Activated CD8-positive, alpha-beta memory T cell treated with anti-CD3 and anti-CD28 coated beads, Interleukin-2, amount 50 U/mL, for 24 hours (primary cell): ENCODE data around the gene VSIG10L.

Experiments used
- DNase-seq: peaks from one replicate; pipeline ENCODE4 v3.0.0-alpha.2; 2020; ENCODE audit errors: extremely low read depth

Gene VSIG10L

DNA sequence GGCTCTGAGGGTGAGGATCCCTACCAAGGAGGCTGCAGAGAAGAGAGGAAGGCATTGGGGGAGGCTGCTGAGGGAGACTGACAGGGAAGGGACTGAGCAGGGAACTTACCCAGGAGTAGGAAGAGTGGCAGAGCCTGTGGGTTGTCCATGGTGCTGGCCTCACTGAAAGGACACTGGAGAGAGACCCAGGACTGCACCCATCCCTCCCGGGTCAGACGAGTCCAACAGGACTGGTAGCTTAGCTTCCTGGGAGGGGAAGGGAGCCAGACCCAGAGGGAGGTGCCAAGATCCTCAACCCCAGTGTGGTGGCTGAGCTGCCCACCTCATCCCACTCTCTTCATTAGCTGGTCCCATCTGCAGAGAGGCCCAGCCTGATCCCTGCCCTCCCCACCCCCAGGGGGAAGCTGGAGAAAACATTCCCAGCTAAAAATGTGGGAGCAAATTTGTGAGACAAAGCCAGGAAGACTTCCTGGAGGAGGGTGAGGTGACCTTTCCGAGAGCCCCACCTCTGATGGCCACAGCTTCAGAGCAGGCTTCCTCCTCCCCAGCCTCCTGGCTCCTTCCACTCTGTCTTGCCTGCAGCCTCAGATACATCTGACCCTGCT is at the start of gene VSIG10L:
Gene VSIG10L (minus strand): TSS at position 164 of the 605 bp plus-strand sequence. CDS start 15 bp downstream, at position 149.
- no peak for DNase-seq

DNA sequence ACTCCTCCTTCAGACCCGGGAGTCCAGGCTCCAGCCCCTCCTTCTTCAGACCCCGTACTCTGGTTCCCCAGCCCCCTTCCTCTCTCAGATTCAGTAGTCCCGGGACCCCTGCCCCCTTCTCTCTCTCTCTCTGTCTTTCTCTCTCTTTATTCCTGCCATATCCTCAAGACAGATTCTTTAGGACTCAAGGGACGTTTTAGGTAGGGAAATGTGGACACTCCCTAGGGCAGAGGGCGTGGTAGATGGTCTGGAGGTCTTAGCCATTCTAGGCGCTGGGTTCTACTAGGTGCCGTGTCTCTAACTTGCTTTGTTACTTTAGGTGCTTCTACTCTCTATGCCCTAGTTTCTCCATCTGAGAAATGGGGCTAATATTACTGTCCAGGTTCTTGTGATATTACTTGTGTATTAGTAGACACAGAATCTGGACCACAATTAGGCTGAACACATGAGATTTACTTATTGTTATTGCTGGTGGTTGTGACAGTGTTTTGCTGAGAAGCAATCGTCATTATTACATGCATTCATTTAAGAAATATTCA is 49.2 kb upstream of the VSIG10L start:
- no peak for DNase-seq

DNA sequence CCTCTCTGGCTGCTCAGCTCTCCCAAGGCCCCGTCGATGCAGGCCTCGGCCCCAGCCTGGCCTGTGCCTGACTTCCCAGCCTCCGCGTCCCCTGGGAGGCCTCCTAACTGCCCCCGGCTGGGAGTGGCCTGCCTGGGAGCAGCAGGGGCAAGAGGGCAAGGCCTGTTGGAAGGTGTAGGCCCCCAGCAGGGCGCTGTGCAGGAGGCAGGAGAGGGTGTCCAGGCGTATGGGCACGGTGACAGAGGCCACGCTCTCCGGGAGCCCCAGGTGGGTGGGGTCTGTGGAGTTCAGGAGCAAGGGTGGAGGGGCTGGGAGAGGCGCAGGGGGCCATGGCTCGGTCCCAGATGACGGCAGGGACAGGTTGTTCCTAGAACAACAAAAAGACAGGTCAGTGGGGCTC is 47.2 kb upstream of the VSIG10L start:
- no peak for DNase-seq

DNA sequence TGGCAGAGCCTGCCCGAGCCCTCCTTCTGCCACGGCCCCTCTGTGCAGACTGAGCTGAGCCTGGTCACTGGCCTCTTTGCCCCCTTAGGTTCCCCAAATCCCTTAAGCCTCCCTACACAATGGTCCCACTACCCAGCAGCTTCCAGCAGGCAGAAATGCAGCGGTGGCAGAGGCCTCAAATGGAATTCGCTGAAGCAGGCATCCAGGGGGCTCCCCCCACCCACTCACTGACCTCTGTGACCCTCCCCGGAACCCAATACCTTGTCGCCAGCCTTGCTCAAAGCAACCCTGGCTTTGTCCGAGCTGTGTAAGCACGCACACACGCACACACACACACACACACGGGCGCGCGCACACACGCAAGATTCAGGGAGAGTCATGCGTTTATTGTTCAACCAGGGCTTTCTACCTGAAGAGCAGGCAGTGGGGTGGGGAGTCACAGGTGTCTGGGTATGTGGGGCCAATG is 46.0 kb upstream of the VSIG10L start, which contains the start of gene LIM2:
Gene LIM2 (minus strand): TSS at position 51 of the 466 bp plus-strand sequence. CDS start 531 bp downstream, outside the sequence.
- DNase-seq, result no peak

DNA sequence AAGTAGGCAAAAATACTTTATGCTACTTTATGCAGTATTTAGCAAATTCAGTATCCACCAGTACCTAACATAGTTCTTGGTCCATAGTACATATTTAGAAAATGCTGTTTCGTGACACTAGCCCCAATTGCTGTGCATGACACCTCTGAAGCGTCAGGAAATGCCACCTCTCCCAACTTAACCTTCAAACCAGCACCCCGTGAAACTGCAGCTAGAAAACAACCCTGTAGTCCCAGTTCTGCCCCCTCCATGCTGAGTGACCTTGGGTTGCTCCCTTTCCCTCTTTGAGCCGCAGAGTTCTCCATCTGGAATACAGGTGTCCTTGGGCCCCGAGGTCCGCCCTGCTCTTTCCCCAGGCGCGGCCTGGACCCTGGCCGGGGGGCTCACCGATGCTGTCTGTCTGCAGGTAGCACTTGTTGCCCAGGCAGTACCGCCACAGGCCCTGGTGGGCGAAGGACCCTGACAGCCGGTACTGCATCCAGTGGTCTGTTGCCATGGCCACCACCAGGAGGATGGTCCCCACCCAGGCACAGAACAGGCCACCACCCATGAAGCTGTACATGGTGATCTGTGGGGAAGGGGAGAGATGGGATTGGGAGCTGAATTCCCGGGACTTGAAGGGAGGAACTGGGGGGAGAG is 45.1 kb upstream of the VSIG10L start:
- no peak for DNase-seq

DNA sequence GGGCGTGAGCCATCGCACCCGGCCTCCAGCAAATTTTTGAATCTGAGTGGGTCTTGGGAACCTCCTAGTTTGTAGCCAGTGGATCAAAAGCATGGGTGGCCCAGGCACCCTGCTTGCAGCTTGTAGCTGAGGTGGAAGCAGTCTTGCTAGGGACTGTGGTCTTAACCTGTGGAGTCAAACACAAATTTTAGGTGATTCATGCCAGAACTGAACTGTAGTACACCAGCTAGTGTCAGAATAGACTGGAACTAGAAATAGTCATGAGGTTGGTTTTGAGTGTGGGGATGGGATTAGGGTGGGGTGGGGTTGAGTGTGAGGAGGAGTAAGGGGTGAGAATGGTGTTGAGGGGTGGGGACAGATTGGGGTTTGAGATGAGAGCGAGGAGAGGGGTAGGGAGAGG is 40.1 kb upstream of the VSIG10L start:
- DNase-seq, result no peak

DNA sequence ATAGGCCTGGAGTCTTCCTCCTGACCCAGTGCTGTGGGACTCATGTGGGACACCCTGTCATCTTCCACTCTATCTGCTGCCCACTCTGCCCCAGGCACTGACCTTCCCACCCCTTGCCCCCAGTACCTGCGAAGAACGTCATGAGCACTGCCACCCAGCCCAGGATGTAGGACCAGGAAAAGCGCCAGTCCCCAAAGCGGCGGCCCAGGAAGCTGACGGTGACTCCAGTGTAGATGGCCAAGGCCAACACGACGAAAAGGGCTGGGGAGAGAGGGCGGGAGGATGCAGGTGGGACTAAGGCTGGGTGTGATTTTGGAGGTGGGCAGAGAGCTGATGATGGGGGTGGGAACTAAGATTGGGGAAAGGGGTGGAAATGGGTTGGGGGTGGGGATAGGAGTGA is 38.4 kb upstream of the VSIG10L start:
- DNase-seq, result no peak

DNA sequence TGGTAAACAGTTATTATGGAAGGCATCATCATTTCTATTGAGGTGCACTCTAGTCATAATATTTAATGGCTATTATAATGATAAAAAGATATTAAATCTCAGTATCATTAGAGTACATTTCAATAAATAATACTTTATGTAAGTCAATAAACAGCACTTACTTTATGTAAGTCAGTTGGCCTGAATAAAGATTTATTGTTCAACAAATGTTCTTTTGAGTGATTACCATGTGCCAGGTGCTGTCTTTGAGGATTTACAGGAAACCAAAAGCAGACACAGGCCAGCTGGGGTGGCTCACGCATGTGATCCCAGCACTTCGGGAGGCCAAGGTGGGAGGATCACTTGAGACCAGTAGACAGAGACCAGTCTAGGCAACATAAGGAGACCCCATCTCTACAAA is 35.5 kb upstream of the VSIG10L start:
- no peak for DNase-seq

DNA sequence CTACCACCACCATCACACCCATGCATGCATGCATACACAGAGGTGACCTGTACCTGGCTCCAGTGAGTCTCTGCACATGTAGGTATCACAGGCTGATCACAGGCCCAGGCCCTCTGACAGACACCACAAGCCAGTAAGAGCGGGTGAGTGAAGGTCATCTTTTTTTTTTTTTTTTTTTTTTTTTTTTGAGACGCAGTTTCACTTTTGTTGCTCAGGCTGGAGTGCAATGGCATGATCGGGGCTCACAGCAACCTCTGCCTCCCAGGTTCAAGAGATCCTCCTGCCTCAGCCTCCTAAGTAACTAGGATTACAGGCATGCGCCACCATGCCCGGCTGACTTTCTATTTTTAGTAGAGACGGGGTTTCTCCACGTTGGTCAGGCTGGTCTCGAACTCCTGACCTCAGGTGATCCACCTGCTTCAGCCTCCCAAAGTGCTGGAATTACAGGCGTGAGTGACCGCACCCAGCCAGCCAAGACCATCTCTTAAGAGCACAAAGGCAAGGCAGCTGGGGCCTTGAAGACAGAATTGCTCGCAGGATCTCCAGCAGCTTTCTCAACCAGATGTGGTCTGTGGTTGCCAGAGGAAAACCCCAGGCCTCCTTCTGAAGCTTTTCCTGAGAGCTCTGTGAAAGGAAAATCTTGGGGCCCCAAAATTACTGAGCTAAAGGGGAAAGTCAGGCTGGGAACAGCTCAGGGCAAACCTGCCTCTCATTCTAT is 33.7 kb upstream of the VSIG10L start:
- DNase-seq, result no peak

DNA sequence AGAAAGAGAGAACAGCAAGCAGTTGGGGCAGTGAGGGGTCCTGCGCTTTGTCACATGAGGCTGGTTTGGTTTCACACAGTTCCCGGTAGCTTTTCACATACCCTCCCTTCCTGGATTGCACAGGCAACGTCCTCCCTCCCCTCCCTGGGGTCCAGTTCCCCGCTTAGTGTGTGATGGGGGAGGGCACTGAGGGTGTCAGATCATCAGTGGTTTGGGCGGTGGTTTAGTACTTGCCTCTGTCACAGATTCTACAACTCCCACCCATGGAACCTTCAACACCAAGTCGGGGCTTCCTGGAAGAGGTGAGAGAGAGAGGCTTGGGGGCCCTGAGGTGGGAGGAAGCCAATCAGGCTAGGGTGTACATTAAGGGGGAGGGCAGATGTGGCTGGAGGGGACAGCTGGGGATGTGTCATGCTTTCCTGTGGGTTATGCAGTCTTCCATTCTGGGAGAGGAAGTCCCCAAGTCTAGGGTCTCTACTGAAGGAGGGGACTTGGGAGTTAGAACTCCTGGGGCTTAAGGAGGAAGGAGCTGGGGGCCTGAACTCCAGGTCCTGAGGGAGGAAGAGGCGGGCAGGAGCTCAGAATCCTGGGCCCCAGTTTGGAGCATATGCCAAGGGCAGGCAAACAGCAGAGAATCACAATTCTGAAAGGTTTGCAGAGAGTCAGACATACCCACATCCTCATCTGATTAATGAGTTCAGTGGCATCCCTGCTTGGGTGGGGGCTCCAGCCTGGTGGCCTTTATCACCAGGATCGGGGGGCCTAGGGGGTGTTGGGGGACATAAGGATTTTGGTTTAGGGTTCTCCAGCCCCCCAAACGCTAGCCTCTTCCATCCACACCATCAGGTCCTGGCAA is 30.9 kb upstream of the VSIG10L start, which contains the start of gene NKG7:
Gene NKG7 (minus strand): TSS at position 6 of the 856 bp plus-strand sequence. CDS start 119 bp downstream, outside the sequence.
- DNase-seq, result peak; percentile 80

DNA sequence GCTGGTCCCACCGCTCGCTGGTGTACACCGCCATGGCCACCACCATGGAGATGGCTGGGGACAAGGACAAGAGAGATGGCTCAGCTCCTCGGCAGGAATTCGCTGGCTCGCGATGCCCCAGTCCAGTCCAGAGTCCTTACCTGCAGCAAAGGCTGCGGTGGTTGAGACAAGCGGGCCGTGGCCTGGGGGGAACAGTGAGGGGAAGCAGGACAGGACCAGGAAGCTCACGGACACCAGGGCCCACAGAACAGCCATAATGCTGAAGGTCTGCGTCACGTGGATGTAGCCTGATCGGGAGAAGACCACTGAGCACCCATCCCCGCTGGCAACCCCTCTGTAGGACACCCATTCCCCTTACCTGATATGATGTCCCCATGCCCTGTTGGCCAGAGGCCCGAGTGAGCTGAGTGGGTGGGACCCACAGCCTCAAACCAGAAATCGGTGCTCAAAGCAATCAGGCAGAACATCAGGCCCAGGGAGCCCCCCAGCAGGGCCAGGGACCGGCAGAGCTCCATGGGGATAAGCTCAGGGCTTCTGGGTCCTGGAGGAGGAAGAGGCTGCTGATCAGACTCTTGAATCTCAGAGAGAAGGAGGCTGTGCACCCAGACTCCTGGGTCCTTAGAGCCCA is 30.2 kb upstream of the VSIG10L start:
- no peak for DNase-seq

DNA sequence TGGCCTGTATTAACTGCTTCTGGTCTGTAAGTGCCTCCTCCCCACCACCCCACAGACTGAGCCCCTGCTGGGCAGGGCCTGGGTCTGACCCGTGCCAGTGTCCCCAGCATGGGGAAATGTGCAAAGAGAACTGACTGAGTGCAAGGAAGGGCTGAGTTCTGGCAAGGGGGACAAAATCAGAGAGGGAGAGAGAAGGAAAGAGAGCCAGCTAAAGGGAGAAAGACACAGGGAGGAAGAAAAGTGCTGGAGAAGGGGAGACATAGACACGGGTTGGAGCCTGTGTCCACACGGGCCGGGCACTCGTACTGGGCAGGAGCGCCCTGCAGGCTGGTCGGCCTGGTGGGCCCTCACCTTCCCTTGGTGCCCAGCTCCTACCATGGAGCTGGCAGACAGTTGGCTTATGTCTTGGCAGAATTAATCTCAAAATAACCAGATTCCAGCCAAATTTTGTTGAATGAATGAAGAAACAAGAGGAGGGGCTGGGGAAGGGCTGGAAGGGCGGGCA is 29.3 kb upstream of the VSIG10L start:
- DNase-seq, result no peak

DNA sequence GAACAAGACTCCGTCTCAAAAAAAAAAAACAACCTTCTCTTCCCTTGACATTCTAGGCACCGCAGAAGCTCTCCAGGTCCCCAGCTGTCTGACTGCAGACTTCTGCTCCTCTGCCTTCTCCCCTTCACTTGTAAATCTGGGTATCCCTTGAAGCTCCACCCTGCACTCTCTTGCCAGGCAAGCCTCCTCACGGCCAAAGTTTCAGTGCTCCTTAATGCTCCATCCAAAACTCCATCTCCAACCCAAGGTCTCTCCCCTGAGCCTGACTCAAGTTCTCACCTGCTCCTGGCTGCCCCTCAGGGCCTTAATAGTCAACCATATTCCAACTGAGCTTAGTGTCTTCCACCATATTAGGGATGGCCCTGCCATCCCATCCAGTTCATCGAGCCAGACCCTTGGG is 28.3 kb upstream of the VSIG10L start:
- DNase-seq, result no peak

DNA sequence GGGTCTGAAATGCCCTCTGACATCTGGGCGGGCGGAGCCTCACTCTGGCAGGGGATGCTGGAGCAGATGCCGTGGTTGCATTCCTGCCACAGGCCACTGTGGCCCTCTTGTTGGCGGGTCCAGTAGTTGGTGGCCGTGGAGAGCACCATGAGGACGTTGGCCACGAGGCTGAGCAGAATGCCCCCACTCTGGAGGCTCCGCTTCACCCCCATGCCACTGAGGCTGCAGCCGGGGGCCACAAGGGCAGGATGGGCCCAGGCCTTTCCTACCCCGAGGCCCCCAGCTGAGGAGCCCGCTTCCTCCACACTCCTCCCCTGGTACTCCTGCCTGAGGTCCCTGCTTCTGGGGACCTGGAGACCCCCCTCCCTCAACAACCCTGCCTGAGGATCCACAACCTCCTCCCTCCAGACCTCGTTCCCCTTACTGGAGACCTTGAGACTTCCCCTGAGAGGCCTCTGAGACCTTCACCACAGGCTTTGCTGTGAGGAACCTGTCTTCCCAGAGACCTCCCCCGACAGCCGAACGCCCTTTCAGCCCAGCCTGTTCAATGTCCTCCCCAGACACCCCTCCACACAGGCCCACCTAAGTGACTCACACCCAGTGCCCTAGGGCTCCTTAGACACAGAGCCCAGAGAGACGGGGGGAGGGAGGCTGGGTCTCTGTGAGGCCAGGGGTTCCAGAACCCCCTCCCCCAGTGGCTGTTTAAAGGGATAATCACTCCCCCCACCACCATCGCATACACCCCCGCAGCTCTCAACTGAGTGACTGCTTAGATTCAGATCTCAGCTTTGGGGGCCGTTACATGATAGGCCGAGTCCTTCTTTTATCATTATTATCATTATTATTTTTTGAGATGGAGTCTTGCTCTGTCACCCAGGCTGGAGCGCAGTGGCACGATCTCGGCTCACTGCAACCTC is 26.7 kb upstream of the VSIG10L start, which contains the start of gene CLDND2:
Gene CLDND2 (minus strand): TSS at position 638 of the 917 bp plus-strand sequence. CDS start 426 bp downstream, at position 212.
- DNase-seq, result no peak

DNA sequence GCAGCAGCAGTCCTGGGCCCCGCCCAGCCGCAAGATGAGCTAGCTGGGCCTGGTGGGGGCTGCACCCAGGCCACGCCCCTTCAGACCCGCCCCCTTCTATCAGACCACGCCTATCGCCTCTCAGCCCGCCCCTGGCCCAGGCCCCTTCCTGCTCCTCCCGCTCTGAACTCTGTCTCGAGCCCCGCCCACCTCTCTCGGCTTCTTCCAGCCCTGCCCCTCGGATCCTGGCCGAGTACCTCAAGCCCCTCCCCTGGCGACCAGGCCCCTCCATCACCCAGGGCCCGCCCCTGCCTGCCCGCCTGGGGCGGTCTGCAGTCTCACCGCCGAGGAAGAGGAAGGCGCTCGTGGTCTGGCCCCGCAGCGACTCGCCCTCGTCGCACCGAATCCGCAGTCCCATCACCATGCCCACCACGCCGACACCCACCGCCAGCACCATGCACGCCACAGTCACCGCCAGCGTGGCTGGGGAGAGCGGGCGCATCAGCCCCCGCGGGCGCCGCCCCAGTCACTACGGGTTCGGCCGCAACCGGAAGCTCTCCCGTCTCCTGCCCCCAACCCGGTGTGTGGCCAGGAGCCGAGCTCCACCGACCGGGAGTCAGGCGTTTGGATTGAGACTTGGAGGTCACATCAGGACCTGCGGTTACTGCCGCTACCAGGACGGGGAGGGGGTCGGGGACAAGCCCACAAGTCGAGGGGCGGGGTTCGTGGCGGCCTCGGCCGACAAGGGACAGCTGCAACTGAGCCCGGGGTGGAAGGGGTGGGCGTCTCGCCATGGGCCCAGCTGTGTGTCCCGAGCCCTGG is 25.8 kb upstream of the VSIG10L start:
- peak; percentile 98 for DNase-seq

DNA sequence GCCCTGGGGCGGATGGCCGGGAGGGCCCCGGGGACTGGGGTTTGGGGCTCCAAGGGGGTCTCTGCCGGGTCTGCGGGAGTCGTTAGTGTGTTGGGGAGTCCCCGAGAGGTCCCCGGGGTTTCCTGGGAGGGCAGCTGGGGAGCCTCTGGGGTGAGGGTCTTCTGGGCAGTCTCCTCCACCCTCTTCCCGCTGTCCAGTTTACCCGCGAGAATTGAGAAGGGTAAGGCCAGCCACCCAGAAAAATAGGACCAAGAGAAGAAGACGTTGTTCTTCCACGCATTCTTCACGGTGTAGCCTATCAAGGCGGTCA is 25.3 kb upstream of the VSIG10L start:
- no peak for DNase-seq

DNA sequence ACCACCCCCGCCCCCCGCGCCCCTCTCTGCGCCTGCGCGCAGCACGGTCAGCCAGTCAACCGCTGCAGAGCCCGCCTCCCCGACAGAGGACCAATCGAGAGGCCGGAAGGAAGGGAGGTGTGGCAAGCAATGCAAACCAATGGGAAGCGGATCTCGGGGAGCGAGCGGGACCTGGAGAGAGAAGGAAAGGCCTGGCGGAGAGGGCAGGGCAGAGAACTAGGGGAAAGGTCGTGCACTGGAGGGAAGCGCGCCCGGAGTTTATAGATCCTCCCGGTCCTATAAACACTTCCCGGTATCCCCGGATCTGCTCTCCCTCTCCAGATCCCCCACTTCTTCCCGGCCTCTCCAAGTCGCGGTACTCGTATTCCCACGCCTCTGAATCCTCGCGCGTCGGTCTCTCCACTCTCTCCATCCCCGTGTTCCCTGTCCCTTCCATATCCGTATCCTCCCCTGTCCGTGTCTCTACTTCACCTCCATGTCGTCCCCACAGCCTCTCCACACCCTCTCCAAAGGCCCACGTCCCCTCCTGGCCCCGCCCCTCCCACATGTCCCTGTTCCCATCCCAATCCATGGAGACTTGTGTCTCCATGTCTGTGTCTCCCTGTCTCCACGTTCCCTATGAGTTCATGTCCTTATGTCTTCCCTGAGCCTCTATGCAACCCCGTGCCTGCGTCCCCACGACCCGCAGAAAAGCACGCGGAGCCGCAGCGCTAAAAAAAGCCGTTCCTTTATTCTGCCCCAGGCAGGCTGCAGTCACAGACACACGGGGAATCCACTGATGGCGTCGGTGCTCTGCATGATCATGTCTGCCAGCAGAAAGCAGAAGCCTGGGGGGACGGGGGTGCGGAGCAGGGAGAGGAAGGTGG is 24.7 kb upstream of the VSIG10L start:
- DNase-seq, result peak; percentile 90

DNA sequence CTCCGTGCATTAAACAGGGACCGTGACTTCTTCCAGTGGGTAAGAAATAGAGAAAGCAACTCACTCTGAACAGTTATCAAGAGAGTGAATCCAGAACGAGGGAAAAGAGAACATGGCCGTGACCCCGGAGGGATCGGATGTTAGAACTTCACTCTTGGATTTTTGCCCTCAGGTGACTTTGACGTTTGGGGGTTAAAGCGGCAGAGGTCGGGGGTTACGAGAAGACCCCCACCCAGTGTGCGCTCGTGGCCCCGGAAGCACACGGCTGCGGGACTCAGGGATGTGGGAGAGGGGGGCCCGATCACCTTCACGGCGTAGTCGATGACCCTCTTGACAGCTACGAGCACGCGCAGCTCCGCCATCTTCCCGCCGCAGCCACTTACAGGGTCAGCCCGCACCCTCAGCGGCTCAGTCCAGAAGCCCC is 24.0 kb upstream of the VSIG10L start, which contains the start of gene ETFB:
Gene ETFB (minus strand): TSS at position 424 of the 424 bp plus-strand sequence. CDS start 62 bp downstream, at position 362.
- DNase-seq, result no peak
